Fibroblast of lung (primary cell): ENCODE results near the gene CNPY4. TPM values are rescaled to one million over a fixed set of nuclear protein-coding genes. Genes with fewer than 3 reads are reported as not detected.
A peak's percentile ranks its signal among the peaks of the same experiment; 100 is the strongest.

ENCODE experiments used
- DNase-seq, 2 donors: peaks; one replicate each; pipeline versions ENCODE4 v3.0.0 to v3.0.0-alpha.2; 2010; ENCODE audit warnings: low read depth in 2 of 2
- H2AFZ ChIP-seq: 2 replicates; pipeline ENCODE4 v1.5.1; 2012; ENCODE audit warnings: low read length, control low read depth, inconsistent platforms
- H3K27ac ChIP-seq: 2 replicates; pipeline ENCODE4 v1.5.1; 2011; ENCODE audit warnings: low read length, control low read depth; ENCODE audit not compliant: insufficient read depth
- H3K27me3 ChIP-seq: 2 replicates; pipeline ENCODE4 v1.5.1; 2011; ENCODE audit warnings: mild to moderate bottlenecking, low read length; ENCODE audit not compliant: control insufficient read depth, insufficient read depth
- H3K36me3 ChIP-seq: 2 replicates; pipeline ENCODE4 v1.5.1; 2011; ENCODE audit warnings: low read length; ENCODE audit not compliant: control insufficient read depth, insufficient read depth
- H3K4me1 ChIP-seq: 2 replicates; pipeline ENCODE4 v1.5.1; 2011; ENCODE audit warnings: low read length; ENCODE audit not compliant: control insufficient read depth, insufficient read depth; ENCODE audit errors: extremely low read depth
- H3K4me2 ChIP-seq: 2 replicates; pipeline ENCODE4 v1.5.1; 2011; ENCODE audit warnings: low read length, control low read depth; ENCODE audit not compliant: insufficient read depth; ENCODE audit errors: extremely low read depth
- H3K4me3 ChIP-seq, 4 experiments: fragments of 200-600 bp in 1 of 4; sonication (generic) in 1 of 4; replicated peaks in 1 of 4; 2 replicates each; pipeline ENCODE4 v1.5.1; 2011 to 2016; ENCODE audit warnings: low read length in 4 of 4, low read depth in 3 of 4, mild to moderate bottlenecking in 3 of 4, control low read depth in 2 of 4, inconsistent platforms in 1 of 4, mixed read lengths in 1 of 4; ENCODE audit not compliant: insufficient read depth in 1 of 4; ENCODE audit errors: control extremely low read depth in 1 of 4
- H3K79me2 ChIP-seq: 2 replicates; pipeline ENCODE4 v1.5.1; 2012; ENCODE audit warnings: mild to moderate bottlenecking, low read length, inconsistent platforms; ENCODE audit not compliant: control insufficient read depth, insufficient read depth
- H3K9ac ChIP-seq: 2 replicates; pipeline ENCODE4 v1.5.1; 2011; ENCODE audit warnings: mild to moderate bottlenecking, low read length, control low read depth; ENCODE audit not compliant: insufficient read depth
- H3K9me3 ChIP-seq: 2 replicates; pipeline ENCODE4 v1.5.1; 2012; ENCODE audit warnings: low read depth, low read length; ENCODE audit not compliant: control insufficient read depth, insufficient read depth
- H4K20me1 ChIP-seq: 2 replicates; pipeline ENCODE4 v1.5.1; 2011; ENCODE audit warnings: low read length; ENCODE audit not compliant: control insufficient read depth, insufficient read depth; ENCODE audit errors: extremely low read depth
- EZH2 ChIP-seq: IDR thresholded peaks from 2 replicates; pipeline ENCODE4 v1.5.1; 2012; ENCODE audit warnings: low read length, control low read depth, mild to moderate bottlenecking; ENCODE audit errors: missing control alignments
- polyA plus RNA-seq, 2 donors: library from polyadenylated mRNA; depleted of rRNA in 1 of 2; stranded (reverse) in 1 of 2; unstranded in 1 of 2; fragments of >200 nt; gene quantifications; 2 replicates each; pipeline ENCODE4 v1.2.1, GENCODE V29; 2011 to 2012; ENCODE audit warnings: missing spikeins in 1 of 2
- total RNA-seq: library from RNA; depleted of rRNA; stranded (reverse); fragments of >200 nt; gene quantifications from 2 replicates; pipeline ENCODE4 v1.2.1, GENCODE V29; 2014
- TF ChIP-seq, protein P1 (sequence below), 2 donors: IDR thresholded peaks in 1 of 2; conservative IDR thresholded peaks in 1 of 2; 1 replicate in 1 of 2; 2 replicates in 1 of 2; pipeline ENCODE4 v1.5.1; 2011 to 2012; ENCODE audit warnings: low read length in 2 of 2, control low read depth in 1 of 2, inconsistent platforms in 1 of 2, low read depth in 1 of 2, mild to moderate bottlenecking in 1 of 2

The CNPY4 gene
- total and polyA plus RNA-seq, 2 donors (not counting 1 experiment from before 2014, with no cell fraction given): 21.6 to 40.7 TPM

DNA sequence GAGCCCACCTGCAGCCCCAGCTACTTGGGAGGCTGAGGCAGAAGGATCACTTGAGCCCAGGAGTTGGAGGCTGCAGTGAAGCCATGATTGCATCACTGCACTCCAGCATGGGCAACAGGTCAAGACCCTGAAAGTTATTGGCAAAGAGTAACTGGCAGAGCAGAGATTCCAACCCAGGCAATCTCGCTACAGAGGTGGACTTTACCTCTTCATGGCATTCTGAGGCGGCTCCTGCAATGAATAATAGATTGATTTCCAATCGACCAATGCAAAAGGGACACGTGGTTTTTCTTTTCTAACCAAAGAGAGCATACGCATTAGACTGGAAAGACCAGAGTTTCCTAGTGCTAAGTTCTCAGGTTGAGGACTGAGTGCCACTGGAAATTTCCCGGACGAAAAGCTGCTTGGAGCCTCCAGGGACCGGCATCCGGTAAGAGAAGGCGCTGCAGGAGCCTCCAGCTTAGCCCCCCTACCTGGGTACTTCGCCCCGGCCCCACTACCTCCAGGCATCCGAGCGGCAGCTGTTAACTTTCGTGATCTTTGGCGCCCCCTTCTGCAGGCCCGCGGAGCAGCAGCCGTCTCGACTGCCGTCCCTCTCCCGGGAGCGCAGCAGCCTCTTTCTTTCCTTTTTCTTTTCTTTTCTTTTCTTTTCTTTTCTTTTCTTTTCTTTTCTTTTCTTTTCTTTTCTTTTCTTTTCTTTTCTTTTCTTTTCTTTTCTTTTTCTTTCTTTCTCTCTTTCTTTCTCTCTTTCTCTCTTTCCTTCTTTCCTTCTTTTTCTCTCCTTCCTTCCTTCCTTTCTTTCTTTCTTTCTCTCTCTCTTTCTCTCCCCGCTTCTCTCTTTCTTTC lies 11.4 kb downstream of the CNPY4 start:
- no peak overlapping the region for H3K27ac ChIP-seq
- H3K4me1 ChIP-seq: peaks cover 3% of the 10 kb centered on the region
- no peak overlapping the region for H2AFZ ChIP-seq
- H3K36me3 ChIP-seq: no peaks in the 10 kb centered on the region
- H3K4me2 ChIP-seq: peak overlapping the region; percentile 56
- H4K20me1 ChIP-seq: no peaks in the 10 kb centered on the region
- H3K4me3 ChIP-seq: no peak overlapping the region
- no peaks in the 10 kb centered on the region for H3K9me3 ChIP-seq
- peak; percentile 22 to 46 for DNase-seq
- H3K27me3 ChIP-seq: no peaks in the 10 kb centered on the region
- no peaks in the 10 kb centered on the region for H3K79me2 ChIP-seq
- no peak for TF ChIP-seq EZH2
- TF ChIP-seq, protein P1, sequence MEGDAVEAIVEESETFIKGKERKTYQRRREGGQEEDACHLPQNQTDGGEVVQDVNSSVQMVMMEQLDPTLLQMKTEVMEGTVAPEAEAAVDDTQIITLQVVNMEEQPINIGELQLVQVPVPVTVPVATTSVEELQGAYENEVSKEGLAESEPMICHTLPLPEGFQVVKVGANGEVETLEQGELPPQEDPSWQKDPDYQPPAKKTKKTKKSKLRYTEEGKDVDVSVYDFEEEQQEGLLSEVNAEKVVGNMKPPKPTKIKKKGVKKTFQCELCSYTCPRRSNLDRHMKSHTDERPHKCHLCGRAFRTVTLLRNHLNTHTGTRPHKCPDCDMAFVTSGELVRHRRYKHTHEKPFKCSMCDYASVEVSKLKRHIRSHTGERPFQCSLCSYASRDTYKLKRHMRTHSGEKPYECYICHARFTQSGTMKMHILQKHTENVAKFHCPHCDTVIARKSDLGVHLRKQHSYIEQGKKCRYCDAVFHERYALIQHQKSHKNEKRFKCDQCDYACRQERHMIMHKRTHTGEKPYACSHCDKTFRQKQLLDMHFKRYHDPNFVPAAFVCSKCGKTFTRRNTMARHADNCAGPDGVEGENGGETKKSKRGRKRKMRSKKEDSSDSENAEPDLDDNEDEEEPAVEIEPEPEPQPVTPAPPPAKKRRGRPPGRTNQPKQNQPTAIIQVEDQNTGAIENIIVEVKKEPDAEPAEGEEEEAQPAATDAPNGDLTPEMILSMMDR (conservative IDR thresholded peaks at IDR 0.05 in 1 of 2, IDR thresholded peaks at IDR 0.05 in 1 of 2; ENCODE audit: low read depth in 1 of 2, low read length in 2 of 2): peak; percentile 42 to 71
- no peak overlapping the region for H3K9ac ChIP-seq

DNA sequence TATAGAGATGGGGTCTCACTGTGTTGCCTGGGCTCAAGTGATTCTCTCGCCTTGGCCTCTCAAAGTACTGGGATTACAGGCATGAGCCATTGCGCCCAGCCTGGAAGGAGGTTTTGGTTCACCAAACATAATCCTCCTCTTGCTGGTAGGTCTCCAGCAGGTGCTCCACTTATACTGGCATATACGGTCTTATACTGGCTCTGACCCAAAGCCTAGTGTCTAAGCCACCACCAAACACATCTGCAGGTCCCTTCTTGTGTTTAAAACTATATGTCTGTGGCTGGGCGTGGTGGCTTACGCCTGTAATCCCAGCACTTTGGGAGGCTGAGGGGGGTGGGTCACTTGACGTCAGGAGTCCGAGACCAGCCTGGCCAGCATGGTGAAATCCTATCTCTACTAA lies 12.7 kb downstream of the CNPY4 start:
- H4K20me1 ChIP-seq: no peaks in the 10 kb centered on the region
- no peak overlapping the region for H3K27ac ChIP-seq
- TF ChIP-seq EZH2: no peak
- TF ChIP-seq, protein P1 (conservative IDR thresholded peaks at IDR 0.05 in 1 of 2, IDR thresholded peaks at IDR 0.05 in 1 of 2; ENCODE audit: low read depth in 1 of 2, low read length in 2 of 2): no peak

DNA sequence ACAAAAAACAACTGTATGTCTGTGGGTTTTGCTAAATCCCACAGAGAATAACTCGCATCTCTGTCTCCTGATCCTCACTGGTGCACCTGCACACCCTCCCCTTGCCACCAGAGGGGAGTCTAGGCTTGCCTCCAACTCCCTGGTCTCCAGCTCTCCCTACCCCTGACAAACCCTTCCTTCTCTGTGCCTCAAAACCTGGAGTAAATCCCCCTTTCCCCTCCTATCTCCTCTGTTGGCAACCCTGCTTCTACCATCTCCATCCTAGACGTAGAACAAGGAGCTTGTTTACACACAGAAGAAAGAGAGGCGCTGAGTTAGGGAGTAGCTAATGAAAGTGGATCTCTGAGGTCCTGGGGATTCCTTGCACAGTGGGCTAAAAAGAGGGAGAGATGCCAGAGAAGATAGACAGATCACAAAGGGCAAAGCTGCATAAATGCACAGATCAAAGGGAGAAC lies 13.3 kb downstream of the CNPY4 start:
- H2AFZ ChIP-seq: no peak overlapping the region
- H3K4me2 ChIP-seq: no peak overlapping the region
- no peaks in the 10 kb centered on the region for H3K27me3 ChIP-seq
- no peak overlapping the region for H3K4me3 ChIP-seq
- no peaks in the 10 kb centered on the region for H4K20me1 ChIP-seq
- H3K79me2 ChIP-seq: no peaks in the 10 kb centered on the region
- no peak overlapping the region for H3K27ac ChIP-seq
- peak; percentile 39 to 63 for DNase-seq
- no peak overlapping the region for H3K9ac ChIP-seq
- H3K9me3 ChIP-seq: no peaks in the 10 kb centered on the region
- no peaks in the 10 kb centered on the region for H3K36me3 ChIP-seq
- no peak for TF ChIP-seq EZH2
- TF ChIP-seq, protein P1 (conservative IDR thresholded peaks at IDR 0.05 in 1 of 2, IDR thresholded peaks at IDR 0.05 in 1 of 2; ENCODE audit: low read depth in 1 of 2, low read length in 2 of 2): peak; percentile 89 to 91
- peaks cover 3% of the 10 kb centered on the region for H3K4me1 ChIP-seq

More for the DNA sequence above, 12.7 kb downstream of the CNPY4 start:
- no peak overlapping the region for H2AFZ ChIP-seq
- H3K79me2 ChIP-seq: no peaks in the 10 kb centered on the region
- no peak for DNase-seq
- H3K4me3 ChIP-seq: no peak overlapping the region
- no peaks in the 10 kb centered on the region for H3K9me3 ChIP-seq
- no peak overlapping the region for H3K9ac ChIP-seq
- peaks cover 3% of the 10 kb centered on the region for H3K4me1 ChIP-seq
- H3K4me2 ChIP-seq: no peak overlapping the region
- no peaks in the 10 kb centered on the region for H3K36me3 ChIP-seq
- H3K27me3 ChIP-seq: no peaks in the 10 kb centered on the region
